Measurements from ENCODE around the gene BLOC1S1.

Gene BLOC1S1

GRCh38 chr12:55715833-55716581 lies at the start of gene BLOC1S1:
Gene BLOC1S1, plus strand, starts transcription at chr12:55716046. Its CDS starts 6 bp downstream, at chr12:55716052.
- DNase-seq (ENCODE audit: low read depth): no peak

DNA sequence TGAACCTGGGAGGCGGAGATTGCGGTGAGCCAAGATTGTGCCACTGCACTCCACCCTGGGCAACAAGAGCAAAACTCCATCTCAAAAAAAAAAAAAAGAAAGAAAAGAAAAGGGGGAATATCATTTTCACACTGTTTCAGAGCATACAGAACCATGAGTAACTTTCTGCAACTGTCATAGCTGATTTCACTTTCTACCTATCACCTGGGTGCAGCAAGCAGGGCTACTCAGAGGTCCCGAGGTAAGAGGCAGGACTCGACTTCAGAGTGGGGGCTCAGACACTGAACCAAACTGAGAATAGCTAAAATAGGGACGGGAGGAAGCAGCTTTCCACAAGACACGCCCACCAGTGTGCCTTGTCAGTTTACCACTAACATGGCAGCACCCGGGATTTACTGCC lies 49.3 kb upstream of the BLOC1S1 start:
- DNase-seq (ENCODE audit: low read depth): no peak

DNA sequence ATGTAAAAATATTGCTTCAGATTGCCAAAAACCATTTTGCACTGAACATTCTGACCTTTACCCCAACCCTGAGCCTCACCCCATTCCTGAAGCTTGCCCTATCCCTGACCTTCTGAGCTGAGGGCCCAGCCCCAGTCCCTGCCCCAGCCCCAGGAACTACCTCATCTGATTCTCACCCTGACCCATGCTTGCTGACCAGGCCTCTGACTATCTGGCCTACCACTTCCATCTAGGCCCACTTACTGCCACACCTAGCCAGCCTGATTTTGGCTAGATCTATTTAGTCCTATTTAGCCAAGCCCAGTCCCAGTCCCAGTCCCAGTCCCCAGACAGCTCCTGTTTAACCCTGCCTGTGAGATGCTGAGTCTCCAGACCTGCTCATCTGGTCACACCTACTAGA lies 45.6 kb upstream of the BLOC1S1 start:
- no peak for DNase-seq (ENCODE audit: low read depth)

DNA sequence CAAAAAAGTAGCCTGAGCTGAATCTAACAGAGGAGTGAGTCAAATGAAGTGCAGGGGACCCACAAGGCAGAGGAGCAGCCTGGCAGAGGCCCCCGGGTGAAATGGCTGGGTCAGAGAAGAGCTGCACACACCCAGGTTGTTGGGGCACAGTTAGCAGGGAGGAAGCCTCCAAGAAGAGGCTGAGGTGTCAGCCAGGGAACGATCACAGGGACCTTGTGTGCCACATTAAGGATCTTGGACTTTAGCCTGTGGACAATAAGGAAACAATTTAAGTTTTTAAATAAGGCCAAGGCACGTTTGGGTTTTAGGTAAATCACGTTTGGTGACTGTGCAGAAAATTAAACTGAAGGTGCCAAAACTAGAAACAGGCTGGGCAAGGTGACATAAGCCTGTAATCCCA lies 44.1 kb upstream of the BLOC1S1 start:
- no peak for DNase-seq (ENCODE audit: low read depth)

- DNase-seq (ENCODE audit: low read depth): no peak
Observed at GRCh38 chr12:55673638-55674037, 42.2 kb upstream of the BLOC1S1 start.

DNA sequence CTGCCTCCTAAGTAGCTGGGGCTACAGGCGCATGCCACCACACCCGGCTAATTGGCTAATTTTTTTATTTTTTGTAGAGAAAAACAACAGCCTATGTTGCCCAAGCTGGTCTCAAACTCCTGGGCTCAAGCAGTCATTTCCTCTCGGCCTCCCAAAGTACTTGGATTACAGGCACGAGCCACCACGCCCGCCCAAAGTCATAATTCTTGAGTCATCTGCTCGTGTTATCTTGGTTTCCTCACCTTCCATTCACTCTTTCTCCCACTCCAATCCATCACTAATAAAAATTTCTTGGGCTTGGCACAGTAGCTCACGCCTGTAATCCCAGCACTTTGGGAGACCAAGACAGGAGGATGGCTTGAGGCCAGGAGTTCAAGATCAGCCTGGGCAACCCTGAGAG lies 40.2 kb upstream of the BLOC1S1 start:
- DNase-seq (ENCODE audit: low read depth): no peak

GRCh38 chr12:55676707-55677106 lies 39.1 kb upstream of the BLOC1S1 start:
- DNase-seq (ENCODE audit: low read depth): no peak

GRCh38 chr12:55679691-55680090 lies 36.2 kb upstream of the BLOC1S1 start:
- no peak for DNase-seq (ENCODE audit: low read depth)

DNA sequence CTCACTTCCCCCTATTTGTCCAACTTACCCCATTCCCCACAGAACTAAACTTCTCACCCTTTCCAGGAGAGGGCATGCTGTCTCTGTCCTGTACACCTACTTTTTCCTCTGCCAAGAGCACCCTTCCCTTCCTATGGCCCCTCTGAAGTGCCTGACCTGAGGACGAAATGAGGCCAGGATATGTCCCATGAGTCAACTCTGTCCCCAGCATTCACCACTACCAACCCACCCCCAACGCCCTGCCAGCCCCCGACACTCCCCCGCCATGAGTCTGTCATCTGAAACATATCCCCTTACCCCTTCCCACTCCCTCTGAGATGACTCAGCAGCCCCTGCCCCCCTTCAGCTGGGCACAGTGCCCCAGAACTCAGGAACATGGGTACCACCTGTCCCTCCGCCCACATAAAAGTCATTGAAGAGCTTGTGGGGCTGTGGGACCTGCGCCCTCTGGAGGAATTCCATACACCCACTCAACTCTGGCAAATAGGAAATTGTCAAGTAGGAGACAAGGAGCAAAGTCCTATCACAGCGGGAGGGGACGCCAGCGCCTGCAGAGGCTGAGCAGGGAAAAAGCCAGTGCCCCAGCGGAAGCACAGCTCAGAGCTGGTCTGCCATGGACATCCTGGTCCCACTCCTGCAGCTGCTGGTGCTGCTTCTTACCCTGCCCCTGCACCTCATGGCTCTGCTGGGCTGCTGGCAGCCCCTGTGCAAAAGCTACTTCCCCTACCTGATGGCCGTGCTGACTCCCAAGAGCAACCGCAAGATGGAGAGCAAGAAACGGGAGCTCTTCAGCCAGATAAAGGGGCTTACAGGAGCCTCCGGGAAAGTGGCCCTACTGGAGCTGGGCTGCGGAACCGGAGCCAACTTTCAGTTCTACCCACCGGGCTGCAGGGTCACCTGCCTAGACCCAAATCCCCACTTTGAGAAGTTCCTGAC lies 34.4 kb upstream of the BLOC1S1 start:
- DNase-seq (ENCODE audit: low read depth): peak; percentile 13

GRCh38 chr12:55682087-55682796 lies 33.6 kb upstream of the BLOC1S1 start:
- DNase-seq (ENCODE audit: low read depth): no peak

GRCh38 chr12:55683676-55684075 lies 32.2 kb upstream of the BLOC1S1 start:
- no peak for DNase-seq (ENCODE audit: low read depth)

DNA sequence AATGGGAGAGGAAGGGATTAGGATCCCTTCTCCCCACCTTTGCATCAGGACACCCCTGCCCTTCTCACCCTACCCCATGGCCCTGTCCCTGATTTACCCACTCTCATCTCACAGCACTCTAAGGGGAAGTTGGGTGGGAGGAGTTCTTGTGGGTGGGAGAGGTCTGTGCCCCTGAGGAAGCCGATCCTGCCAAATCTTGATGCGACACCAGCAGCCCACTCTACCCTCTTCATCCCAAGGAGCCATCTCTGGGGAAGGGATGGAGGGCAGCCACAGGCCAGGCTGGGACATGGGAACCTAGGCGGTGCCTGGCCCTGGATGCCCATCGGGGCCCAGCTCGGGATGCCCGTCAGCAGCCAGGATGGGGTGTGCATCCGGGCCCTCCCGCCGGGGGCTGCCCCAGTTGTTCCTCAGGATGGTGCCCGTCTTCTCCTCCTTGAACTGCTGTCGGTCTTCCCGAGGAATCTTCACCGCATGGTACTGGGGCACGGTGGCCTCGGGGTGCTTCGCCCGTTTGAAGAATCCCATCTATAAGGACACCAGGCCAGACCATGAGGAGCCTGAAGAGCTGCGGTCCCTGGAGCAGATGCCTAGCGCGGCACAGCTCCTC lies 31.0 kb upstream of the BLOC1S1 start:
- no peak for DNase-seq (ENCODE audit: low read depth)

DNA sequence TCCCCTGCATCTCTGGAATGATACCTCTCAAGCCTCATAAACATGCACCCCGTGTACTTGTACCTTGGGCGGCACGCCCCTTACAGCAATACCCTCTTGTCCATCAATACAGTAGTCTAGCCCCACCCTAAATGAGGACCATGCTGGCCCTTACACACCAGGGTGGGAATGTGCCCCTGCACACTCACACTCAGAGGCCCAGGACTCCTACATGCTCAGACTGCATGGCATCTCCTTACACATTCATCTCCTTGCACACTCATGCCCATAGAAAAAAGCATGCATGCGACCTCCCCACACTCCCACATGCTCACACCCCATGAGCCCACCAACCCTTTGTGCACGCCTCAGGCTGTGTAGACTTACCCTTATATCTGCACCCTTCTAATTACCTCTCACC lies 30.2 kb upstream of the BLOC1S1 start:
- no peak for DNase-seq (ENCODE audit: low read depth)

DNA sequence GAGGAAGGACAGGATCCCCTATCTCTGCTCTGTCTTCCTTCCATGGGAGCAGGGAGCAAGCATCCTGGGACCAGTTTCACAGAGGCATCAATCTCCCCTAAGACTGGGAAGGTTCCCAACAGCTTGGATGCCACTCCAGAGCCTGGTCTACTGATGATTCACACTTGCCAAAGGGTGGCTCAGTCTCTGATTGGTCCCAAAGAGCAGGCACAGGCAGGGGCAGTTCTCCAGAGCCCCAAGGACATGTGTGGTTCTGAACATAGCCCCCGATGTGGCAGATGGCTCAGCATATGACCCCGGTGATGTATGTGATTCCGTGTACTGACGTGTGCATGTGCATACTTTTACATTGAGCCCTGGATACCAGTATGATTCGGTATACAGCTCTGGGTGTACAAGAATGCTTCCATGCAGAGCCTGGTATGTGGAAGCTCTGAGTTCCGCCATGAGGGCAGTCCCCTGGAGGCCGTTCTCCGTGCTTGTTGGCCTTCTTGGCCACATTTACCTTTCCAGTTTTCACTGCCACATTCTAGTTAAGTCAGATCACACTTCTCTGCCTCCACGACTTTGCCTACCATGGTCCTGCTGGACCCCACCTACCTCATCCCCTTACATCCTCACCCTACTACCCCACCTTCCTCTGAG lies 29.4 kb upstream of the BLOC1S1 start:
- no peak for DNase-seq (ENCODE audit: low read depth)

DNA sequence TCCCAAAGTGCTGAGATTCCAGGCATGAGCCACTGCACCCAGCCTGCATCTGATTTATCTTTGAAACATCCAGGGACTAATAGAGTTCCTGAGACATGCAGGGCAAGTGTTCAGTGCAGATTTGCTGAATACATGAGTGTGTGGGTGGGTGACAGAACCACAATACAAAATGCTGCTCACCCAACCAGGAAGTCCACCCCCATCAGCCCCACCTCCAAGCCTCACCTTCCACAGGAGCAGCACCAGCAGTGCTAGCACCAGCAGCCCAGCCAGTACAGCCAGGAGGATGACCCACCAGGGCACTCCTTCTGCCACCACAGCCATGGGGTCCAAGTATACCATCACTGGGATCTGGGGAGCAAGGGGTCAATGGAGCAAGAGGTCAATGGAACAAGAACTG lies 28.1 kb upstream of the BLOC1S1 start:
- no peak for DNase-seq (ENCODE audit: low read depth)

- DNase-seq (ENCODE audit: low read depth): no peak
Observed at GRCh38 chr12:55688716-55689655, 26.9 kb upstream of the BLOC1S1 start.

DNA sequence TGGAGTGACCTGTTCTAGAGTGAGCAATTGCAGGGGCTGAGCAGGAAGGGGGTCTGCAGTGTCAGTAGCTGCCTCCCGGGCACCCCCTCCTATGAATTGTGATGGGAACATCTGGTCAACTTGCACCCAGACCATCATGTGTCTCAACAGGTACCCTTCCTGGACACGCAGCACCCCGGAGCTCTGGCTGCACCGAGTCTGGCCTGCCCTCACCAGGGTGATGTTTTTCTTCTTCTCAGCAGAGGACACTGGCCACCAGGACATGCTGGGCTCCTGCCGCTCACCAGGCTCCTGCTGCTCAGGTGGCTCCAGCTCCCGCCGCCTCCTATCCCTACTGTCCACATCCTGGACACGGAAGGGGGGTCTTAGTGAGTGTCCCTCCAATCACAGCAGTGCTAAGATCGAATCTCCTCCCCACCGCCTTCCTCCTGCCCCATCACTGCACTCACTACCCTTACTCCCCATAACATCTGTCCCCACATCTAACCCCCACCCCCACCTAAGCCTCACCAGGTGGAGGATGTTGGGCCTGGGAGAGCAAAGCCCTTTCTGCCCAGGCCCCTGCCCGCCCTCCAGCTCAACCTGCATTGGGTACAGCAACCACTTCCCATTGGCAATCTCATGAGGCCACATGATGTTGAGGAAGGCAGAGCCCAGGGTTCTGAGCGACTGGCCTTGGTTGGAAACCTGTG lies 23.1 kb upstream of the BLOC1S1 start:
- DNase-seq (ENCODE audit: low read depth): no peak

DNA sequence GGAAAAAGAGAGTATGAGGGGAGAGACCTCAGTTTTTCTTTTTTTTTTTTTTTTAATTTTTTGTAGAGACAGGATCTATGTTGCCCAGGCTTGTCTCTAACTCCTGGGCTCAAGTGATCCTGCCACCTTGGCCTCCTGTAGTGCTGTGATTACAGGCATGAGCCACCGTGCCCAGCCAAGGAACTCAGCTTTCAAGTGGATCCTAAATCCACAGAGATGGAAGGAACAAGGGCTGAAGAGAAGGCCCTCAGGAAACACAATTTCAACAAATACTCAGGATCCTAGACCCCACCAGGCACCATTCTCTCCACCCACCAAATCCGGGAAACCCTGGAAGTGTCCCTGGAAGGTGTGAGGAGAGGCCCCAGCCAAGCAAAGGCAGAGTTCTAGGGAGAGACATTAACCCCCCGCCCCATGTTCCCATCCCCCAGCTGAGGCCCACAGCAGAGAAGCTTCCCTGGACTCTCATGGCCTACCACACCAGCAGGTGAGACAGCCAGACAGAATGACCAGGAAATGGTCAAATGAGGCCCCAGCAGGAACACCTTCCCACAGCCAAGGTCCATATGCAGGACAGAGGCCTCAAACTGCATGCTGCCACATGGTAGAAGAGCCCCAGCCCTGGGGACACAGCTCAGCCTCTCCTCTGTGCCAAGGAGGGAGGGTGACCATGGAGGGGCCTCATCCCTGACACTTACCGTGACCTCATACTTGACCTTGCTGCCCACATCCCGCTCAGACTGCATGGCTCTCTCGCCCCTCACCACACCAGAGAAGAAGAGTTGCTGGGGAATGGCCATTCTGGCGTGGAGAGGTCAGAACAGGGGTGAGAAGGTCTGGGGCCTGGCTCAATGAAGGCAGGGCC lies 22.3 kb upstream of the BLOC1S1 start:
- DNase-seq (ENCODE audit: low read depth): no peak

GRCh38 chr12:55694188-55694515 lies 21.7 kb upstream of the BLOC1S1 start:
- no peak for DNase-seq (ENCODE audit: low read depth)

Data from non-pigmented ciliary epithelial cell (primary cell).